SK-N-SH (cell line): ENCODE data around the gene PLCZ1.

Source experiments
- EP300 ChIP-seq, 2 experiments: IDR thresholded peaks; 2 replicates each; pipeline versions ENCODE4 v1.4.0 to v1.6.1; 2012; ENCODE audit warnings: borderline replicate concordance in 1 of 2, low read depth in 1 of 2, low read length in 1 of 2
- TAF1 ChIP-seq: IDR thresholded peaks from 2 replicates; pipeline ENCODE4 v1.6.1; 2012; ENCODE audit warnings: low read depth, mild to moderate bottlenecking, low read length, moderate library complexity, borderline replicate concordance
- TF ChIP-seq, protein P1 (sequence below): fragments of 200-600 bp; sonication (generic); IDR thresholded peaks from 2 replicates; pipeline ENCODE4 v1.6.1; 2017; ENCODE audit warnings: antibody characterized with exemption, mild to moderate bottlenecking, moderate library complexity
- TF ChIP-seq, protein P2 (sequence below): IDR thresholded peaks from 2 replicates; pipeline ENCODE4 v1.4.0; 2012; ENCODE audit warnings: low read depth, borderline replicate concordance
- TF ChIP-seq, protein P3 (sequence below): IDR thresholded peaks from 2 replicates; pipeline ENCODE4 v1.4.0; 2012; ENCODE audit warnings: low read depth

DNA sequence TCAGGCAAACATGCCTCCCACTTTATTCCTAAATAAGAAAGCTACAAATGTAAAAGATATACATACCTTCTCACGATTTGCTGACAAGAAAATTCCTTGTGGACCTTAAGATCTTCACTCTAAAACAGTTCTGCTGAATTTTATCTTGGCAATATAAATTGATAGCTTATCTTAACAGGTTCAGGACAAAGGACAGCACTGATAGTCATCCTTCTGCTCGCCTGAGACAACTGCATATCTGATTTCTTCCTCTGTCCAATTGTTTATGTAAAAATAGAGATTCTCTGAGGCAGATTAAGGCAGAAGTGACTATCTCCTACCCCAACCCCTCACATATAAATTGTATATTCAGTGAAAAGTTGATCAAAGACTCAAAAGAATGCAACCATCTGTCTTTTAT is 45.0 kb upstream of the PLCZ1 start:
- TF ChIP-seq EP300 (IDR thresholded peaks at IDR 0.05; ENCODE audit: borderline replicate concordance in 1 of 2, low read depth in 1 of 2, low read length in 1 of 2) (no peak), TAF1 (no peak)
- TF ChIP-seq, protein P1, sequence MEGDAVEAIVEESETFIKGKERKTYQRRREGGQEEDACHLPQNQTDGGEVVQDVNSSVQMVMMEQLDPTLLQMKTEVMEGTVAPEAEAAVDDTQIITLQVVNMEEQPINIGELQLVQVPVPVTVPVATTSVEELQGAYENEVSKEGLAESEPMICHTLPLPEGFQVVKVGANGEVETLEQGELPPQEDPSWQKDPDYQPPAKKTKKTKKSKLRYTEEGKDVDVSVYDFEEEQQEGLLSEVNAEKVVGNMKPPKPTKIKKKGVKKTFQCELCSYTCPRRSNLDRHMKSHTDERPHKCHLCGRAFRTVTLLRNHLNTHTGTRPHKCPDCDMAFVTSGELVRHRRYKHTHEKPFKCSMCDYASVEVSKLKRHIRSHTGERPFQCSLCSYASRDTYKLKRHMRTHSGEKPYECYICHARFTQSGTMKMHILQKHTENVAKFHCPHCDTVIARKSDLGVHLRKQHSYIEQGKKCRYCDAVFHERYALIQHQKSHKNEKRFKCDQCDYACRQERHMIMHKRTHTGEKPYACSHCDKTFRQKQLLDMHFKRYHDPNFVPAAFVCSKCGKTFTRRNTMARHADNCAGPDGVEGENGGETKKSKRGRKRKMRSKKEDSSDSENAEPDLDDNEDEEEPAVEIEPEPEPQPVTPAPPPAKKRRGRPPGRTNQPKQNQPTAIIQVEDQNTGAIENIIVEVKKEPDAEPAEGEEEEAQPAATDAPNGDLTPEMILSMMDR: no peak
- TF ChIP-seq, protein P2, sequence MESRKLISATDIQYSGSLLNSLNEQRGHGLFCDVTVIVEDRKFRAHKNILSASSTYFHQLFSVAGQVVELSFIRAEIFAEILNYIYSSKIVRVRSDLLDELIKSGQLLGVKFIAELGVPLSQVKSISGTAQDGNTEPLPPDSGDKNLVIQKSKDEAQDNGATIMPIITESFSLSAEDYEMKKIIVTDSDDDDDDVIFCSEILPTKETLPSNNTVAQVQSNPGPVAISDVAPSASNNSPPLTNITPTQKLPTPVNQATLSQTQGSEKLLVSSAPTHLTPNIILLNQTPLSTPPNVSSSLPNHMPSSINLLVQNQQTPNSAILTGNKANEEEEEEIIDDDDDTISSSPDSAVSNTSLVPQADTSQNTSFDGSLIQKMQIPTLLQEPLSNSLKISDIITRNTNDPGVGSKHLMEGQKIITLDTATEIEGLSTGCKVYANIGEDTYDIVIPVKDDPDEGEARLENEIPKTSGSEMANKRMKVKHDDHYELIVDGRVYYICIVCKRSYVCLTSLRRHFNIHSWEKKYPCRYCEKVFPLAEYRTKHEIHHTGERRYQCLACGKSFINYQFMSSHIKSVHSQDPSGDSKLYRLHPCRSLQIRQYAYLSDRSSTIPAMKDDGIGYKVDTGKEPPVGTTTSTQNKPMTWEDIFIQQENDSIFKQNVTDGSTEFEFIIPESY: no peak
- TF ChIP-seq, protein P3, sequence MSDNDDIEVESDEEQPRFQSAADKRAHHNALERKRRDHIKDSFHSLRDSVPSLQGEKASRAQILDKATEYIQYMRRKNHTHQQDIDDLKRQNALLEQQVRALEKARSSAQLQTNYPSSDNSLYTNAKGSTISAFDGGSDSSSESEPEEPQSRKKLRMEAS: no peak
